ENCODE measurements around the gene AQP1. TPM values are rescaled to one million over a fixed set of nuclear protein-coding genes. Genes with fewer than 3 reads are reported as not detected.
A peak's percentile ranks its signal among the peaks of the same experiment; 100 is the strongest.

AQP1 gene
- total RNA-seq, 1 donor from 2014 or later: 253 TPM

GRCh38 chr7:30906014-30906413, 5.6 kb upstream of the AQP1 start:
- H3K27ac ChIP-seq (replicated peaks): peak overlapping the region; percentile 79
- H3K4me1 ChIP-seq: peaks cover 82% of the 10 kb centered on the region
- intact Hi-C loops (cut with micrococcal nuclease): no loop called here

GRCh38 chr7:30906515-30907240, 5.0 kb upstream of the AQP1 start:
- H3K9me3 ChIP-seq (replicated peaks): no peaks in the 10 kb centered on the region
- no peak for TF ChIP-seq CTCF (IDR thresholded peaks at IDR 0.05; ENCODE audit: borderline replicate concordance)
- H3K4me1 ChIP-seq: peaks cover 82% of the 10 kb centered on the region
- H3K36me3 ChIP-seq: no peaks in the 10 kb centered on the region
- intact Hi-C loops (cut with micrococcal nuclease): no loop called here
- H3K27me3 ChIP-seq (ENCODE audit: low read depth): no peaks in the 10 kb centered on the region
- no peak overlapping the region for H3K4me3 ChIP-seq
- no peak for DNase-seq
- H3K27ac ChIP-seq (replicated peaks): peak overlapping the region; percentile 79

More at GRCh38 chr7:30906014-30906413, 5.6 kb upstream of the AQP1 start:
- Histone ChIP-seq H3K27me3 (ENCODE audit: low read depth) (no peaks in the 10 kb centered on the region), H3K9me3 (replicated peaks) (no peaks in the 10 kb centered on the region), H3K4me3 (no peak overlapping the region), H3K36me3 (no peaks in the 10 kb centered on the region)
- no peak for TF ChIP-seq CTCF (IDR thresholded peaks at IDR 0.05; ENCODE audit: borderline replicate concordance)
- DNase-seq: no peak

GRCh38 chr7:30907527-30908267, 4.0 kb upstream of the AQP1 start:
- H3K27me3 ChIP-seq (ENCODE audit: low read depth): no peaks in the 10 kb centered on the region
- intact Hi-C loops (cut with micrococcal nuclease): no loop called here
- peaks cover 85% of the 10 kb centered on the region for H3K4me1 ChIP-seq
- H3K4me3 ChIP-seq: no peak overlapping the region
- no peaks in the 10 kb centered on the region for H3K9me3 ChIP-seq (replicated peaks)
- no peak for TF ChIP-seq CTCF (IDR thresholded peaks at IDR 0.05; ENCODE audit: borderline replicate concordance)
- H3K36me3 ChIP-seq: no peaks in the 10 kb centered on the region
- peak overlapping the region; percentile 79 for H3K27ac ChIP-seq (replicated peaks)
- peak; percentile 48 for DNase-seq

GRCh38 chr7:30908681-30909080, 3.0 kb upstream of the AQP1 start:
- no peak for DNase-seq
- peak overlapping the region; percentile 79 for H3K27ac ChIP-seq (replicated peaks)
- intact Hi-C loops (cut with micrococcal nuclease): no loop called here

GRCh38 chr7:30909431-30909830, 2.2 kb upstream of the AQP1 start:
- H3K4me1 ChIP-seq: peaks cover 98% of the 10 kb centered on the region
- H3K4me3 ChIP-seq: no peak overlapping the region
- TF ChIP-seq CTCF (IDR thresholded peaks at IDR 0.05; ENCODE audit: borderline replicate concordance): no peak
- peak overlapping the region; percentile 92 for H3K27ac ChIP-seq (replicated peaks)
- no peaks in the 10 kb centered on the region for H3K27me3 ChIP-seq (ENCODE audit: low read depth)
- intact Hi-C loops (cut with micrococcal nuclease): no loop called here
- no peak for DNase-seq
- H3K36me3 ChIP-seq: no peaks in the 10 kb centered on the region
- no peaks in the 10 kb centered on the region for H3K9me3 ChIP-seq (replicated peaks)

More at GRCh38 chr7:30908681-30909080, 3.0 kb upstream of the AQP1 start:
- Histone ChIP-seq H3K9me3 (replicated peaks) (no peaks in the 10 kb centered on the region), H3K4me3 (no peak overlapping the region), H3K27me3 (ENCODE audit: low read depth) (no peaks in the 10 kb centered on the region), H3K4me1 (peaks cover 94% of the 10 kb centered on the region), H3K36me3 (no peaks in the 10 kb centered on the region)
- no peak for TF ChIP-seq CTCF (IDR thresholded peaks at IDR 0.05; ENCODE audit: borderline replicate concordance)

Data from left ventricle myocardium inferior (tissue), 1 donor.